Umbilical cord (tissue), 2 donors: ENCODE results near the gene KANSL1. TPM values are rescaled to one million over a fixed set of nuclear protein-coding genes. Genes with fewer than 3 reads are reported as not detected.
"Not testable (repeated sequence)": the region's sequence is repeated elsewhere in the genome, so short reads cannot be mapped to it uniquely, and the experiment has no call there.

Experiments used
- DNase-seq: peaks from one replicate; pipeline ENCODE4 v3.0.0-alpha.2; 2015; ENCODE audit warnings: low spot score
- total RNA-seq: library from RNA; depleted of rRNA; stranded (reverse); fragments of >200 nt; gene quantifications from one replicate; pipeline ENCODE4 v1.2.3, GENCODE V29; 2014; ENCODE audit warnings: low replicate concordance; ENCODE audit not compliant: insufficient read depth

Gene KANSL1
- total RNA-seq, 1 donor from 2014 or later = 83.5 TPM

DNA sequence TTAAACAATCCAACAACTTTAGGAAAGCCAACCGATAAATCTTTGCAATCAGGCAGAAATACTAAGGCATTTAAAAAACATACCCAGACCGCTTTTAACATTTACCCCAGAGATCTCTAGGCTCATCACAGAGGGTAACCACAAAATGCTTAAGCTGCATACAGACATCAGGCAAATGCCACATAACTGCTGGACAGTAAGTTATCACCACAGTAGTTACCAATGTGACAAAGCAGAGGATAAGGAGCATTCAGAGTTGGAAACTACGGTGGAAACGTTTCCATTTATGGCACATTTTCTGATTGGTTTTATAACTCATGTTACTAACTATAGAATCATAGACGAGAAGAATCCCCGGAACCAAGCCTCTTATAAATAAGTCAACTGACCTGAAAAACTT, 77.5 kb downstream of the KANSL1 start:
- DNase-seq = peak; percentile 60

DNA sequence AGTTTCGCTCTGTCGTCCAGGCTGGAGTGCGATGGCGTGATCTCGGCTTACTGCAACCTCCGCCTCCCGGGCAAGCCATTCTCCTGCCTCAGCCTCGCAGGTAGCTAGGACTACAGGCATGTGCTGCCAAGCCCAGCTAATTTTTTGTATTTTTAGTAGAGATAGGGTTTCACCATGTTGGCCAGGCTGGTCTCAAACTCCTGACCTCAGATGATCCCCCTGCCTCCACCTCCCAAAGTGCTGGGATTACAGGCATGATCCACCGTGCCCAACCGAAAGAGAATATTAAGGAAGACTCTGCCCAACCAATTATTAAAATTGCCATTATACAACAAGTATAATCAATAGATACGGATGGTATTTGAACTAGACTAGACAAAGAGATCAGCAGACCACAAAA, 82.0 kb downstream of the KANSL1 start:
- not testable (repeated sequence) for DNase-seq

DNA sequence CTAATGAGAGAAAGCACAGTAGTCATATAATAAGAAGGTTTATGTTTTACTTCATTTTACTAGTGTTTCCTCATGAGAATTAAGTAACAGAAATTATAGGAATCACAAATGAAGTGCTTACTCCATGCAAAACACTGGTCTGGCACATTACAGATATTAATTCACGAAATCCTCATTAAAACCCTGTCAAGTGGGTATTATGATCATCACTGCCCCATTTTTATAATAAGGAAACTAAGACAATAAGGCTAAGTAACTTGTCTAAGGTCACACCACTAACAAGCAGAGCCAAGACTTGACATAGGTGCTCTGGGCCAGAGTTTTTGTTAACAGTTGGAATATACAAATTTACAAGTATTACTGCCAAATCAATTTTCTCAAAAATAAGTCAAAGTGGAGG, 83.0 kb downstream of the KANSL1 start:
- no peak for DNase-seq

DNA sequence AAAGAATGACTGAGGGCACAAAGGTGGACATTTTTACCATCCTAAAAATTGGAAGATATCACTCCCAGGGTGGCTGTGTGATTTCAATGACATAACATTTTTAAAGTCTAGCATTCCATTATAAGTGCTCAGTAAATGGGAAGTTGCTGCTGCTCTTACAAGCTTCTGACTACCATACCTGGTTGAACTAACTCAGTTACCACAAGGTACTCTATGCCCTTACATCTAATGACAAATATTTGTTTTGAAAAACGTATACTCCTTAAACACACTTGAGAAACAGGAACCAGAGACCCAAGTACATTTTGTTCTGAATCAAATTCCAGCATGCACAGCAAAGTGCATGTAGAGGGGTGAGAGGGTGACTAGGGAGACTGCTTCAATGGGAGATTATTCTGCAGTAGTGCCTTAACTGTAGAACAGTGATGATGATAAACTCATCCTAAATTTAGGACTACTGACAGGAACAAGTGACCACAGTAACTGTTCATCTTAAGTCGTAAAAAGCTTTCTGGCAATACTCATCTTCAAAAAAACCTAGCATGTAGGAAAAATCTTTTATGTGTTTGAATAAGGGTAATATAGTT, 83.5 kb downstream of the KANSL1 start:
- no peak for DNase-seq

DNA sequence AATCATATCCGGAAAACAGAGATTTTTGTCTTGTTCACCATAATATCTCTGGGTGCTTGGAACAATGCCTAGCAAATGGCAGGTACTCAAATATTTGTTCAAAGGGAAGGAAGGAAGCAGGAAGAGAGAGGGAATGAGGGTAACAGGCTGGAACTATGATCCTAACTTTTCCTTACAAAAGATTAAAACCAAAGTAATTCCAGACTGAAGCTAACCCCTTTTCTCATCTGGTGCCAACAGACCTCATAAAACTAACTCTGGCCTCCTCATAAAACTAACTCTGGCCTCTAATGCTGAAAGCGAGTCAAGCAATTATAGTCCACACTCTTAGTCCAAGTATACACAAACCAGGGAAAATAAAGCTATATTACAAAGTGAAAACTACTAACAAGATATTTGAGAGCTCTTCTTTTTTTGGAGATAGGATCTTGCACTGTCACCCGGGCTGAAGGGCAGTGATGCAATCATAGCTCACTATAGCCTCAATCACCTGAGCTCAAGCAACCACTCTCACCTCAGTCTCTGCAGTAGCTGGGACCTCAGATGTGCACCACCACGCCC, 84.6 kb downstream of the KANSL1 start:
- peak; percentile 66 for DNase-seq

DNA sequence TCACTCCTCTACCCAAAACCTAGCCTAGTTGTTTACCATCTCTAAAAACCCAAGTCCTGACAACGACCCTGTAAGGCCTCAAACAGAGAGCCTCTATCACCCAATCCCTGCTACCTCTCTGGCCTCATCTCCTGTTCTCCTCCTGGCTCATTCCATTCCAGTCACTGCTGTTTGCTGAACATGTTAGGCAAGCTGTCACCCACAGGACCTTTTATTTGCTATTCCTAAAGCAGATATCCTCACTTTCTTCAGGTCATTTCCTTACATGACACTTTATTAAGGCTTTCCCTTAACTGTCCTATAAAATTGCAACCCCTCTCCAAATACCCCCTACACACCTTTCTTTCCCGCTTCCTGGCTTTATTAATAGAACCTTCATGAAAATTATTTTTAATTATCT, 85.1 kb downstream of the KANSL1 start:
- no peak for DNase-seq

DNA sequence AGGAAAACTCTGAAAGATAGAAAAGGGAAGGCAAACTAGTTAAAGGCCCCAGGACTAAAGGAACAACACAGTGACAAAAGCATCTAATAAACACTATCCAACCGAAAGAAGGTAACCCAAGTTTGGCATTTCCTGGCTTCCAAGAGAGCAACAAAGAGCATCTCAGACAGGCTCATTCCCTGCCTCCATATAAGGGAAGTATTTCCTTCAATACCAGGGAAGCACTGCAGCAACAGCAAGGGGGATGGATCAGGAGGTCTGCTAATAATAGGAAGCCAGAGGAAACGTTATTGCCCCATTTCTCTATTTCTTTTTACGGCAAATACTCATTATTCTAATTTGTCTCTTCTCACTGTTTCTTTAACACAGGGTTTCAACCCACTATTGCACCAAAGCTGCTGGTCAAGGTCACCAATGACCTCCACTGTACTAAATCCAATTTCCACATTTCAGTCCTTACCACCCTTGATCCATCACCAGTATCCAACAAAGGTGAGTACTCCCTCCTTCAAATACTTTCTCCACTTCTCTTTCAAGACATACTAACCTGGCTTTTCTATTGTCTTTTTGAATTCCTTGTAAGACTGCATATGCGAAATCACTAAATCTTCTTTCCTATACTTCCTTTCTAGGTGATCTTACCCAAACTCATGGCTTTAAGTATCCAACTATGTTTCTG, 86.1 kb downstream of the KANSL1 start:
- DNase-seq = no peak

DNA sequence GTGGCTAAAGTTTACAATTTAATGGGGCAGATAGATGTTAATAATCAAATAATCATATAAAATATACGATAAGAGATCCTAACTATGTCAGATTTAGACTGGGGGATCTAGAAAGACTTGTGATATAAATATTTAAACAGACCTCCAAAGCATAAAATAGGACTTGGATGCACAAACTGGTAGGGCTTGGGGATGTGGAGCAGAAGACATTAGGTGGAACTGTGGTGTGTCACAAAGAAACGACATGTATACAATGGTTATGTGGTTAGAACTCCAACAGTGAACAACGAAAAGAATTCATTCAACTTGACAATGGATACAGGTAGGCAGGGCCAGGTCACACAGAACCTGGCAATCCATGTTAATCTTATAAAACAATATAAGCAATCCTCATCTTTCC, 90.4 kb downstream of the KANSL1 start:
- DNase-seq = not testable (repeated sequence)

DNA sequence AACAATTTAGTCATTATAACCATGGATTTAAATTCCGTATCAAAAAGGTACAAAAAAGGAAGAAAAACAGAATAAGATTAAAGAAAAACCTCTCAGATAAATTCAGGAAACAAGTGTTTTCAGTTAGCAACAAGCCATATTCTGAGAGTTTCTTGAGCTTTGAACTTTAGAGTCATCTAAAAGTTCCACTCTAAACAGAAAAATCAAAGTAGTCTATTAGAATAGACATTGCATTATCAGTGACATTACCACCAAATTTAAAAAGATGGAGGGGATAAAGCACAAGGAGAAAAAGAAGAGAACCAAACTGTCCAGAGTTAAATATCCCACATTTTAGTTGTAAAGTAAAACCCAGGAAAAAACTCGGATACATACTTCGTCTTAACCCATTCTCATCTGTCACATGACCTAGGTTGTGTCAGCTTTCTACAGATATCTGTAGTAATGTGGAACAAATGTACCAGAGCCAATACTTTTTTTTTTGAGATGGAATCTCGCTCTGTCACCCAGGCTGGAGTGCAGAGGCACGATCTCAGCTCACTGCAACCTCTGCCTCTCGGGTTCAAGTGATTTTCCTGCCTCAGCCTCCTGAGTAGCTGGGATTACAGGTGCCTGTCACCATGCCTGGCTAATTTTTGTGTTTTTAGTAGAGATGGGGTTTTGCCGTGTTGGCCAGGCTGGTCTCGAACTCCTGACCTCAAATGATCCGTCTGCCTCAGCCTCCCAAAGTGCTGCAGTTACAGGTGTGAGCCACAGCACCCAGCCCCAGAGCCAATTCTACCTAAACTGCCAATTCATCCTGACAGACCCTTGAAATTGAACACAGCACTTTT, 91.2 kb downstream of the KANSL1 start:
- not testable (repeated sequence) for DNase-seq

DNA sequence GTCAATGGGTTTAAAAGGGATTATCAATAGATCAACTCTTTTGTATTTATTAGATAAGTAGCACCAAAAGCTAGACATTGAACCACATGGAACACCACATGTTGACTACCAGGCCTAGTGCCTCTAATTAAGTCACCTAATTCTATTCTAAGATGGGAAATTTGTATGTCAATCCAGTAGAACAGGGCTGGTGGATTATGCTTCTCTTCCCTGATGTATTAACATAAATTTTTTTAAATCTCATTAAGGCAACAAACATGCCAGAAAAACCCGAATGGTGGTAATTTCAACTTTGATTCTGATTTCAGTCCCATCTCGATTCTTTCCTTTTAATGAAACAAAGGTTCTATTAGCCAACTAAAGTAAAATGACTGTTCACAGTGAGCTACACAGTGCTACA, 92.6 kb downstream of the KANSL1 start:
- DNase-seq = no peak

DNA sequence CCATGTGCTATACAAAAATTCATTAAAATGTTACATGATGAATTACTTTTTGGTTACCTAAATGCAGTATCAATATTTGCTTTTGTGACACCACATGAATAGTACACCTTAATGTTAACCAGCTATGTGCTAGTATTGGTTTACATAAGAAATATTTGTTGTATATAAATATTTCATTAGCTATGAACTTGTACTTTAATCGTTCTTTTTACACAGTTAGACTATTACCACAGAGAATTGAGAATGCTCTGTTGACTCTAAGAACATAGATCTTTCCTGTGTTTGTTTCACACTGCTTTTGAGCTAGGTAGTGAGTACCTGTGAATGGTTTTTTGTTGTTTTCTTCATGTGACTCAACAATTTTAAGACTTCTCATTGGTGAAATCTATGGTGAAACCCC, 93.4 kb downstream of the KANSL1 start:
- no peak for DNase-seq

DNA sequence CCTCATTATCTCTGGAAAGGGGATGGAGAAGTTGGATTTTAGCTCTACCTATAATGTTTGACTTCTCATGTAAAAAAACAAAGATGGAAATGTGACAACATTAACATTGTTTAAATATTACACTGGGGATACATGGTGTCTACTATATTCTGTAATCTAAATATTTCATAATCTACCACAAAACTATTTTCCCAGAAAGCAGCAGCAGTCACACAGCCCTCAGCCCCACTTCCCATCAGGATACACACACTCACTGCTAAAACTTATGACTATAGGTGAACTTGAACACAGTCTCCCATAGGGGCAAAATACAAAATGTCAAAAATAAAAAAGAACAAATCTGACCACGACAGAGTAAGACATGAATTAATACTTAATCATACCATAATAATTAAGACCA, 95.7 kb downstream of the KANSL1 start:
- no peak for DNase-seq

DNA sequence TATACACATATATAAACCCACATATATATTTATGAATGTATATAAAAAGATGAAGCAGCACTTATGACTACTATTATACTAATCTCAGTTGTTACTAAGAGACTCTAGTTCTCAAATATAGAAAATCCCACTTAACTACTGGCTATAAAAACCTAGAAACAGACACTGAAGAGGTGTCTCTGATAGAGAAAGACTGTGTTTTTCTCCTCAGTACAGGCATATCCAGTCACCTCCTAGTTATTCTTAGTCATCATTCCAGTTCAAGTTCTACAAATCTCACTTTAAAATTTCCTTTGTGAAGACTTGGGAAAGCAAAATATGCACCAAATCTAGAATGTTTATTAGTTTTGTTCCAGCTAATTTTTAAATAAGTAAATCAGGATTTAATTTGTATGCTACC, 100.2 kb downstream of the KANSL1 start:
- DNase-seq = peak; percentile 20

DNA sequence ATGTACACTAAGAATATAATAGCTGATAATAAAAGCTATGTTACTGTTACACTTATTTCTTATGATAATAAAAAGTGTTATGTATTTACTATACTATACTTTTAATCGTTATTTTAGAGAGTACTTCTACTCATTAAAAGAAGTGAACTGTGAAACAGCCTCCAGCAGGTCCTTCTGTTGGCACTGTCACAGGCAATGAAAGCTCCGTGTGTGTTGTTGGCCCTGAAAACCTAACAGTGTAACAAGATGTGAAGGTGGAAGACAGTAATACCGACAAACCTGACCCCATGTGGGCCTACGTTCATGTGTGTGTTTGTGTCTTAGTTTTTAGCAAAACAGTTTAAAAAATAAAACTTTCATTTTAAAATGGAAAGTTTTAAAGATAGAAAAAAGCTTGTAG, 102.4 kb downstream of the KANSL1 start:
- no peak for DNase-seq

DNA sequence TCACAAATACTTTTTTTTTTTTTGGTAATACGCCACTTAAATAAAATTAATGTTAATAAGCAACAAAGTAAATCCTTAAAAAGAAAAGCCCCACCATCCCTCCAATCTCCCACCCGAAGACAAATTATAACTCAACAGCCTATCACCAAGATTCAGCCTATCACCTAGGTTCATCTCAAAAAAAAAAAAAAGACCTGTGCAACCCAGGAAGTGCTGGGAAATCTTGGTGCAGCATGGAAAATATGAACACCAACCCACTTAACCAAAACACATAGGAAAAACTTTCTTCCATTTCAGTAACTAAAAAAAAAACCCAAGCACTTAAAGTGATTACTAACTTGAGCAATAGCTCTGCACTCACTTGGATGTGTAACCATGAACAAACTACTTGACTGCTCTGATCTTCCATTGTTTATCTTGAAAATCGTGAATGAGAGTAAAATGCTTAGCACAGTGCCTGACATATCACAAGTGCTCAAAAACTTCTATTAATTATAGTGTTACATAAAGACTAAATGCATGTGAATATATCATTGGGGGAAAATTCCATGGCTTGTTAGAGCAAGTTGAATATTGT, 103.8 kb downstream of the KANSL1 start:
- DNase-seq = no peak

DNA sequence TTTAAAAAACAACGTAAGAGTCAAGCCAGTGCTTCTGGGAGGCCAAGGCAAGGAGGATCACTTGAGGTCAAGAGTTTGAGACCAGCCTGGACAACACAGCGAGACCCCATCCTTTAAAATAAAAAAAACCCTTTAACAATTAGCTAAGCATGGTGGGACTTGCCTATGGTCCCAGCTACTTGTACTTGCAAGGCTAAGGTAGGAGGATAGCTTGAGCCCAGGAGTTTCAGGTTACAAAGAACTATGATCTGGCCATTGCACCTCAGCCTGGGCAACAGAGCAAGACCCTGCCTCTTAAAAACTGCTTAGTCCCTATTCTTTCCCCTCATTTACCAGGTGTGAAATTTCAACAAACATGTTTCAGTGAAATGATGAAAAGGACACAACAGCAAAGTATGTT, 104.6 kb downstream of the KANSL1 start:
- no peak for DNase-seq

DNA sequence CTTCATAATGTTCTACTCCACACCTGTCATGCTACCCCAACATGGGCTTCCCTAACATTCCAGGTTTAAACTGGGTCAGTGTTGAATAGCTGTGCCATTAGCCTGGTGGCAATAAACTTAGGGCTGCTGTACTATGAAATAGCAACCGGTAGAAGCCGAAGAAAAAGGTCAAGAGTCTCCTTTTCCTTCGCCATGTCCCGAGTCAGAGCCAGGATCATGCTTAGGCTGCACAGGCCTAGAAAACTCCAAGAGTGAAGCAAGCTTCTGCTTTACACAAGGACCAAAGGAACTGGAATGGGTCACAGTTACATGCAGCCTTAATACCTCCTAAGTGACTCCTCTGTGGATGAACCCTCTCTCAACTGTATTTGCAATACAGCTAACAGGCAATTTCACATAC, 105.4 kb downstream of the KANSL1 start:
- DNase-seq = not testable (repeated sequence)

DNA sequence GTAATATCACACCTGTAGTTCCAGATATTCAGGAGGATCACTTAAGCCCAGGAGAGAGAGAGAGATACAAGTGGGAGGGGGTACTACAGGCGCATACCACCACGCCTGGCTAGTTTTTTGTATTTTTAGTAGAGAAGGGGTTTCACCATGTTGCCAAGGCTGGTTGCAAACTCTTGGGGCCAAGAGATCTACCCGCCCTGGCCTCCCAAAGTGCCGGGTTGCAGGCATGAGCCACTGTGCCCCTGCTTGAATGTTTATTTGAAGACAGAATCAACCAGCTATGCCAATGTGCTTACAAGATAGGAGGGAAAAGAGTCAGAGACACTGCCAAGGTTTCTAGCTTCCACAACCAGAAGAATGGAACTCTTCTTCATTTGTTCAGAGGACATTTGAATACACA, 106.4 kb downstream of the KANSL1 start:
- DNase-seq = no peak

DNA sequence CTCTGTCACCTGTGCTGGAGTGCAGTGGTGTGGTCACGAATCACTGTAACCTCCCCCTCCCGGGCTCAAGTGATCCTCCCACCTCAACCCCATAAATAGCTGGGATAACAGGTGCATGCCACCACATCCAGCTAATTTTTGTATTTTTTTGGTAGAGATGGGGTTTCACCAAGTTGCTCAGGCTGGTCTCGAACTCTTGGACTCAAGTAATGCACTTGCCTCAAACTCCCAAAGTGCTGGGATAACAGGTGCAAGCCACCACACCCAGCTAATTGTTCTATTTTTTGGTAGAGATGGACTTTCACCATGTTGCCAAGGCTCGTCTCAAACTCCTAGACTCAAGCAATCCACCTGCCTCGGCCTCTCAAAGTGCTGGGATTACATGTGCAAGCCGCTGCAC, 107.7 kb downstream of the KANSL1 start:
- no peak for DNase-seq

DNA sequence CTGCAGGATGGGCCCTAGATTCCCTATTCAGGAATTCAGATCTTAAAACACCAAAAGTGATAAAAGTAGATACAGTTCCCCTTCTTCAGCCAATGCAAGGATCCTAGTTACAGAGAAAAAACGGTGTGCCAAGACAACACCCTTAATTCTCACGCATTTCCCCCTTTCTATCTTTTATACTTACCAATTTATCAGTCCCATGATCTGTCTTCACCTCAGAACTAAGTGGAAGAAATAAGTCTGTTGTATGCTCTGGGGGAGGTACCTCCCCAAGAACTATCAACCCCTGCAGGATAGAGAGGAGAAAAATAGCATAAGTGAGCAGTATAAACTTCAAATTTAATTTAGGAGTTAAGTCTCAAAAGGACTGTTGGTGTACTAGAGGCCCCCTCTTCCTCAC, 111.0 kb downstream of the KANSL1 start:
- DNase-seq = no peak

DNA sequence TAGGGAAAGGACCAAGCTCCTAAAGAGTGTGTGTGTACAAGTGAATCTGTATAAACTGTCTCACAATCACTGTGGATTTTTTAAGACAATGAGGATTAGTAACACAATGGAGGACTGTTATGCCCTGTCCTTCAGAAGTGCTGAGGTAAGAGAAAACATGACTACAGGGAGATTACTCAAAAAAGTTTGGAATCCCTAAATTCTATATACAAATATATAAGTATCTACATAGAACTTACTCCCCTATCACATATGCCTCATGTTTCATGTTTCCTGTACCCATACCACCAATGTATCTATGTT, 112.3 kb downstream of the KANSL1 start:
- no peak for DNase-seq
